NCI-H2107 treated with DMSO at 0.1 percent for 48 hours (cell line): Measurements from ENCODE around the gene CDCA3.

ENCODE experiments used
- DNase-seq: peaks from one replicate; lab custom pipeline; 2025; ENCODE audit not compliant: unreplicated experiment; lab: John Stamatoyannopoulos, UW

Gene CDCA3

GRCh38 chr12:6821591-6822425 is 29.3 kb downstream of the CDCA3 start, which contains the start of gene GPR162:
Gene GPR162, plus strand, starts transcription at chr12:6821821. Its CDS starts 2,078 bp downstream, at chr12:6823899.
- peak; percentile 43 for DNase-seq

GRCh38 chr12:6820166-6820565 is 30.9 kb downstream of the CDCA3 start:
- DNase-seq, result no peak

- DNase-seq, result no peak
Measured at GRCh38 chr12:6819106-6820030, 31.7 kb downstream of the CDCA3 start.

- DNase-seq, result no peak
Measured at GRCh38 chr12:6818645-6819044, 32.4 kb downstream of the CDCA3 start.

- DNase-seq, result no peak
Measured at GRCh38 chr12:6818222-6818621, 32.9 kb downstream of the CDCA3 start.

- no peak for DNase-seq
Measured at GRCh38 chr12:6817662-6818157, 33.4 kb downstream of the CDCA3 start.

- DNase-seq, result no peak
Measured at GRCh38 chr12:6817098-6817497, 34.0 kb downstream of the CDCA3 start.

GRCh38 chr12:6816598-6816997 is 34.5 kb downstream of the CDCA3 start:
- no peak for DNase-seq

- DNase-seq, result no peak
Measured at GRCh38 chr12:6813363-6813762, 37.7 kb downstream of the CDCA3 start.

GRCh38 chr12:6810758-6811157 is 40.3 kb downstream of the CDCA3 start:
- no peak for DNase-seq

- no peak for DNase-seq
Measured at GRCh38 chr12:6809056-6809455, 42.0 kb downstream of the CDCA3 start.

- no peak for DNase-seq
Measured at GRCh38 chr12:6807170-6807569, 43.9 kb downstream of the CDCA3 start.

GRCh38 chr12:6799147-6799546 is 51.9 kb downstream of the CDCA3 start:
- no peak for DNase-seq
